IMR-90 (cell line): Measurements from ENCODE around the gene CYP2W1. TPM values are rescaled to one million over a fixed set of nuclear protein-coding genes. Genes with fewer than 3 reads are reported as not detected.

Source experiments
- ATAC-seq: fragments of 200-7000 bp; cut with Tn5 transposase; 2 replicates; pipeline ENCODE4 v1.9.1; 2020; ENCODE audit warnings: low read depth, mild to moderate bottlenecking, moderate library complexity
- BruUV-seq: library from RNA; stranded (reverse); fragments of 400-500 nt; replicated peaks from 2 replicates; lab custom pipeline; 2021; lab: Mats Ljungman, UMichigan
- CTCF ChIA-PET: fragments of 300-600 bp; formaldehyde crosslinking; extraction: SDS; loops from one replicate; lab custom pipeline; 2021; ENCODE audit warnings: antibody characterized with exemption; lab: Yijun Ruan, JAX
- POLR2A ChIA-PET: fragments of 300-600 bp; sonication (Branson Sonifier 250); formaldehyde crosslinking; loops from one replicate; lab custom pipeline; 2022; ENCODE audit warnings: antibody characterized with exemption; ENCODE audit not compliant: unreplicated experiment; lab: Charles Lee
- DNase-seq: peaks from one replicate; pipeline ENCODE4 v3.0.0; 2013
- H2AFZ ChIP-seq: replicated peaks from 2 replicates; pipeline ENCODE3; 2013; ENCODE audit warnings: low read length, mild to moderate bottlenecking; ENCODE audit not compliant: poor library complexity
- H2AK5ac ChIP-seq: 2 replicates; pipeline ENCODE4 v1.6.1; 2013; ENCODE audit warnings: low read depth, low read length, inconsistent platforms
- H2AK9ac ChIP-seq: replicated peaks from 2 replicates; pipeline ENCODE3; 2013; ENCODE audit warnings: mild to moderate bottlenecking, low read depth, low read length, moderate library complexity; ENCODE audit not compliant: poor library complexity
- H2BK120ac ChIP-seq: 2 replicates; pipeline ENCODE4 v1.6.1; 2013; ENCODE audit warnings: low read depth, low read length, inconsistent platforms
- H2BK15ac ChIP-seq: 3 replicates; pipeline ENCODE4 v1.6.1; 2013; ENCODE audit warnings: low read depth, low read length, inconsistent platforms
- H2BK20ac ChIP-seq: 2 replicates; pipeline ENCODE4 v1.6.1; 2013; ENCODE audit warnings: low read depth, mild to moderate bottlenecking, inconsistent platforms, low read length, moderate library complexity
- H2BK5ac ChIP-seq: 2 replicates; pipeline ENCODE4 v1.6.1; 2013; ENCODE audit warnings: mild to moderate bottlenecking, low read depth, low read length, inconsistent platforms; ENCODE audit not compliant: poor library complexity, severe bottlenecking
- H3K14ac ChIP-seq: replicated peaks from 2 replicates; pipeline ENCODE4 v1.6.1; 2013; ENCODE audit warnings: low read depth, low read length, inconsistent platforms
- H3K18ac ChIP-seq: 2 replicates; pipeline ENCODE4 v1.6.1; 2013; ENCODE audit warnings: low read depth, low read length, control low read depth
- H3K23ac ChIP-seq: 2 replicates; pipeline ENCODE4 v1.6.1; 2013; ENCODE audit warnings: low read depth, low read length, inconsistent platforms
- H3K27ac ChIP-seq: 2 replicates; pipeline ENCODE4 v1.5.1; 2013; ENCODE audit warnings: mild to moderate bottlenecking, control low read depth, low read length; ENCODE audit not compliant: insufficient read depth
- H3K27me3 ChIP-seq: 2 replicates; pipeline ENCODE4 v1.6.1; 2013; ENCODE audit warnings: low read length; ENCODE audit not compliant: control insufficient read depth, insufficient read depth
- H3K36me3 ChIP-seq: 2 replicates; pipeline ENCODE4 v1.6.1; 2013; ENCODE audit warnings: low read length, mixed read lengths; ENCODE audit not compliant: control insufficient read depth, insufficient read depth
- H3K4ac ChIP-seq: 2 replicates; pipeline ENCODE4 v1.6.1; 2013; ENCODE audit warnings: low read depth, low read length, inconsistent platforms
- H3K4me1 ChIP-seq: 2 replicates; pipeline ENCODE4 v1.6.1; 2013; ENCODE audit warnings: low read length, mixed read lengths; ENCODE audit not compliant: control insufficient read depth, insufficient read depth
- H3K4me2 ChIP-seq: 2 replicates; pipeline ENCODE4 v1.6.1; 2013; ENCODE audit warnings: low read depth, mild to moderate bottlenecking, control low read depth, low read length, moderate library complexity
- H3K4me3 ChIP-seq: 2 replicates; pipeline ENCODE4 v1.5.1; 2013; ENCODE audit warnings: low read depth, mild to moderate bottlenecking, control low read depth, low read length, moderate library complexity; ENCODE audit not compliant: insufficient read depth
- H3K56ac ChIP-seq: 2 replicates; pipeline ENCODE4 v1.6.1; 2013; ENCODE audit warnings: low read length, inconsistent platforms; ENCODE audit not compliant: insufficient read depth; ENCODE audit errors: extremely low read depth
- H3K79me1 ChIP-seq, 2 experiments: 2 replicates each; pipeline ENCODE4 v1.6.1; 2013; ENCODE audit warnings: low read length in 2 of 2, inconsistent platforms in 1 of 2, low read depth in 1 of 2
- H3K9ac ChIP-seq: 2 replicates; pipeline ENCODE4 v1.6.1; 2013; ENCODE audit warnings: low read depth, low read length, control low read depth
- H3K9me1 ChIP-seq: 2 replicates; pipeline ENCODE4 v1.6.1; 2013; ENCODE audit warnings: low read length, inconsistent platforms; ENCODE audit not compliant: insufficient read depth
- H3K9me3 ChIP-seq: 2 replicates; pipeline ENCODE4 v1.6.1; 2013; ENCODE audit warnings: low read length; ENCODE audit not compliant: control insufficient read depth, insufficient read depth
- H4K20me1 ChIP-seq: 2 replicates; pipeline ENCODE4 v1.6.1; 2013; ENCODE audit warnings: low read length, inconsistent platforms; ENCODE audit not compliant: insufficient read depth
- H4K5ac ChIP-seq: 2 replicates; pipeline ENCODE4 v1.6.1; 2013; ENCODE audit warnings: mild to moderate bottlenecking, low read depth, low read length, control low read depth
- H4K8ac ChIP-seq, 2 experiments: 2 replicates each; pipeline ENCODE4 v1.6.1; 2013; ENCODE audit warnings: low read depth in 2 of 2, low read length in 2 of 2, control low read depth in 1 of 2, inconsistent platforms in 1 of 2
- H4K91ac ChIP-seq: 2 replicates; pipeline ENCODE4 v1.6.1; 2013; ENCODE audit warnings: low read depth, low read length, inconsistent platforms; ENCODE audit not compliant: insufficient read depth
- NFE2L2 ChIP-seq: fragments of 150-350 bp; IDR thresholded peaks from 2 replicates; pipeline ENCODE4 v1.6.1; 2016; ENCODE audit warnings: low read depth, mild to moderate bottlenecking, low read length
- WGBS, 2 experiments: methylation state at CpG; one replicate each; pipeline versions ENCODE4 v1.1.5 to v1.1.7; 2013; ENCODE audit warnings: missing lambda C conversion rate in 2 of 2; ENCODE audit not compliant: insufficient read length in 1 of 2; ENCODE audit errors: extremely low coverage in 2 of 2; 5-methylcytosine and 5-hydroxymethylcytosine counted together
- dilution Hi-C: fragments of 300-500 bp; cut with HindIII; formaldehyde crosslinking; loops from one replicate; pipeline ENCODE4 v1.14.3; 2018; ENCODE audit warnings: low sequenced_read_pairs; ENCODE audit not compliant: unreplicated experiment
- in situ Hi-C: fragments of 300-500 bp; cut with MboI; formaldehyde crosslinking; loops from 3 replicates; pipeline ENCODE4 v1.14.3; 2019; ENCODE audit warnings: low sequenced_read_pairs, inconsistent platforms, mixed read lengths
- intact Hi-C: fragments of 100-400 bp; cut with micrococcal nuclease; formaldehyde crosslinking; loops from 2 replicates; pipeline ENCODE4 v1.10.0; 2022
- polyA plus RNA-seq, 3 experiments: library from polyadenylated mRNA; depleted of rRNA; stranded (reverse); fragments of >200 nt; gene quantifications; 2 replicates each; pipeline ENCODE4 v1.2.3, GENCODE V29; 2012; ENCODE audit warnings: low replicate concordance in 1 of 3
- total RNA-seq: library from RNA; depleted of rRNA; stranded (reverse); fragments of >200 nt; gene quantifications from 2 replicates; pipeline ENCODE4 v1.2.3, GENCODE V29; 2012

Gene CYP2W1
- total and polyA plus RNA-seq, 2 of the 4 experiments (the other 2 are of a cell fraction): not detected

DNA sequence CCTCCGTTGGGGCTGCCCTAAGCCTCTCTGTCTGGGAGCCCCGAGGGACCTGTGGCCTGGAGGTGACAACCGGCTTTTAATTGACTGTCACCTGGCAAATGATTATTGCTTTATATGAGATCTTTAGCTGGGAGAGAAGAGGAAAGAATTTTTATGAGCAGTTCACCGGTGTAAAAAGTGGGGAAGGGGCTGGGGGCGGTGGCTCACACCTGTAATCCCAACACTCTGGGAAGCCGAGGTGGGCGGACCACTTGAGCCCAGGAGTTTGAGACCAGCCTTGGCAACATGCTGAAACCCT, 5.0 kb upstream of the CYP2W1 start:
- DNase-seq (no peak), ATAC-seq (no peak)
- Histone ChIP-seq H3K4ac (no peak overlapping the region), H3K9ac (no peak overlapping the region), H3K27me3 (no peaks in the 10 kb centered on the region; the same call in 1 of the 2 replicates), H2AK9ac (no peak overlapping the region), H3K36me3 (no peaks in the 10 kb centered on the region), H2BK5ac (no peak overlapping the region), H3K4me2 (no peak overlapping the region), H4K5ac (no peak overlapping the region), H3K56ac (no peak overlapping the region), H3K4me1 (peaks cover 4% of the 10 kb centered on the region), H3K14ac (no peak overlapping the region), H2BK15ac (no peak overlapping the region), H3K9me3 (no peaks in the 10 kb centered on the region), H3K79me1 (peaks cover under 1 to 20% of the 10 kb centered on the region in 2 experiments; a peak in 3 of 4 replicates), H2BK120ac (no peak overlapping the region), H3K27ac (no peak overlapping the region), H4K91ac (no peak overlapping the region), H4K8ac (no peak overlapping the region), H3K23ac (no peak overlapping the region), H3K4me3 (no peak overlapping the region), H2AFZ (no peak overlapping the region), H3K18ac (no peak overlapping the region), H3K9me1 (no peaks in the 10 kb centered on the region; the same call in 1 of the 2 replicates), H2AK5ac (no peak overlapping the region), H4K20me1 (peaks cover 22% of the 10 kb centered on the region), H2BK20ac (no peak overlapping the region)
- intact Hi-C loops (no loop called here), dilution Hi-C loops (no loop called here), in situ Hi-C loops (no loop called here)
- ChIA-PET POLR2A (no interaction called here), CTCF (interaction anchor here (1.3 kb wide), 1 partner anchor 15 kb away, joined by 5 read pairs; no protein-coding TSS in a partner anchor)
- no peak for TF ChIP-seq NFE2L2
- no TSS peak for BruUV-seq
- no CpG with 5 or more reads among the region's 7 CpGs for WGBS, 2 experiments
